Endothelial cell of umbilical vein (primary cell): ENCODE data around the gene MYO1A. TPM values are rescaled to one million over a fixed set of nuclear protein-coding genes. Genes with fewer than 3 reads are reported as not detected.

Source experiments
- BruUV-seq: library from RNA; stranded (reverse); fragments of 400-500 nt; replicated peaks from 2 replicates; lab custom pipeline; 2021; lab: Mats Ljungman, UMichigan
- CTCF ChIA-PET: fragments of 300-600, 350-600 bp; sonication (Branson Sonifier 250); formaldehyde crosslinking; loops from one replicate; lab custom pipeline; 2021; ENCODE audit warnings: antibody characterized with exemption, inconsistent platforms; lab: Charles Lee
- POLR2A ChIA-PET: fragments of 300-600, 350-600 bp; sonication (Branson Sonifier 250); formaldehyde crosslinking; loops from one replicate; lab custom pipeline; 2021; ENCODE audit warnings: antibody characterized with exemption, inconsistent platforms; lab: Charles Lee
- DNase-seq: peaks from one replicate; pipeline ENCODE4 v3.0.0-alpha.2; 2011; ENCODE audit warnings: low read depth, low spot score
- FAIRE-seq: peaks from 2 replicates; lab custom pipeline; 2011; peaks lifted over from hg19 to GRCh38; lab: Jason Lieb, UNC
- H2AFZ ChIP-seq: 2 replicates; pipeline ENCODE4 v1.6.0; 2012; ENCODE audit warnings: low read depth, low read length, control low read depth, inconsistent platforms
- H3K27ac ChIP-seq: 2 replicates; pipeline ENCODE4 v1.5.1; 2011; ENCODE audit warnings: low read depth, mild to moderate bottlenecking, control low read depth, low read length, moderate library complexity; ENCODE audit not compliant: insufficient read depth
- H3K27me3 ChIP-seq, 2 experiments: 2 replicates each; pipeline versions ENCODE4 v1.6.0 to v1.6.1; 2011; ENCODE audit warnings: low read length in 2 of 2, mixed read lengths in 1 of 2; ENCODE audit not compliant: control insufficient read depth in 2 of 2, insufficient read depth in 2 of 2
- H3K36me3 ChIP-seq, 2 experiments: 2 replicates in 1 of 2; 3 replicates in 1 of 2; pipeline ENCODE4 v1.5.1; 2011; ENCODE audit warnings: low read length in 2 of 2, mild to moderate bottlenecking in 1 of 2, moderate library complexity in 1 of 2; ENCODE audit not compliant: control insufficient read depth in 2 of 2, insufficient read depth in 2 of 2; ENCODE audit errors: extremely low read depth in 1 of 2
- H3K4me1 ChIP-seq: 3 replicates; pipeline ENCODE4 v1.5.1; 2011; ENCODE audit warnings: mild to moderate bottlenecking, low read length; ENCODE audit not compliant: control insufficient read depth, insufficient read depth; ENCODE audit errors: extremely low read depth
- H3K4me2 ChIP-seq: 2 replicates; pipeline ENCODE4 v1.6.1; 2011; ENCODE audit warnings: low read length, control low read depth, mixed read lengths; ENCODE audit not compliant: insufficient read depth
- H3K4me3 ChIP-seq, 3 experiments: fragments of 200-600 bp in 1 of 3; sonication (generic), shearing (Covaris generic) in 1 of 3; replicated peaks in 1 of 3; 2 replicates each; pipeline ENCODE4 v1.5.1; 2011 to 2016; ENCODE audit warnings: control low read depth in 3 of 3, low read length in 3 of 3, mild to moderate bottlenecking in 2 of 3, inconsistent platforms in 1 of 3, low read depth in 1 of 3, moderate library complexity in 1 of 3; ENCODE audit not compliant: insufficient read depth in 1 of 3
- H3K79me2 ChIP-seq: 2 replicates; pipeline ENCODE4 v1.6.0; 2012; ENCODE audit warnings: low read length, inconsistent platforms; ENCODE audit not compliant: control insufficient read depth, insufficient read depth
- H3K9ac ChIP-seq: replicated peaks from 2 replicates; pipeline ENCODE3; 2011; ENCODE audit warnings: low read length, control low read depth; ENCODE audit not compliant: insufficient read depth; ENCODE audit errors: extremely low read depth
- H3K9me1 ChIP-seq: replicated peaks from 3 replicates; pipeline ENCODE4 v1.6.0; 2011; ENCODE audit warnings: mild to moderate bottlenecking, low read length; ENCODE audit not compliant: control insufficient read depth, insufficient read depth; ENCODE audit errors: extremely low read depth
- H3K9me3 ChIP-seq: replicated peaks from 2 replicates; pipeline ENCODE4 v1.5.1; 2012; ENCODE audit warnings: low read length, inconsistent platforms; ENCODE audit not compliant: control insufficient read depth, insufficient read depth
- H4K20me1 ChIP-seq: replicated peaks from 2 replicates; pipeline ENCODE3; 2011; ENCODE audit warnings: mild to moderate bottlenecking, low read length; ENCODE audit not compliant: control insufficient read depth, insufficient read depth; ENCODE audit errors: extremely low read depth
- EZH2 ChIP-seq: IDR thresholded peaks from 2 replicates; pipeline ENCODE4 v1.6.1; 2012; ENCODE audit warnings: borderline replicate concordance, low read depth, mild to moderate bottlenecking, moderate library complexity, low read length, inconsistent platforms; ENCODE audit not compliant: severe bottlenecking
- FOS ChIP-seq: IDR thresholded peaks from 2 replicates; pipeline ENCODE4 v1.6.1; 2011; ENCODE audit warnings: mild to moderate bottlenecking, low read length, moderate library complexity, borderline replicate concordance; ENCODE audit not compliant: insufficient read depth
- GATA2 ChIP-seq: IDR thresholded peaks from 2 replicates; pipeline ENCODE4 v1.7.0; 2011; ENCODE audit warnings: low read depth, mild to moderate bottlenecking, moderate library complexity, mixed read lengths, low read length; ENCODE audit not compliant: insufficient read length, insufficient read depth
- JUN ChIP-seq: IDR thresholded peaks from 2 replicates; pipeline ENCODE4 v1.6.1; 2011; ENCODE audit warnings: borderline replicate concordance, low read depth; ENCODE audit not compliant: insufficient read length, insufficient read depth
- MYC ChIP-seq: IDR thresholded peaks from one replicate; pipeline ENCODE4 v1.6.1; 2011; ENCODE audit warnings: mild to moderate bottlenecking, low read depth, low read length
- POLR2A ChIP-seq: IDR thresholded peaks from 2 replicates; pipeline ENCODE4 v1.6.1; 2012; ENCODE audit warnings: low read depth, mild to moderate bottlenecking, control low read depth, low read length
- POLR2AphosphoS5 ChIP-seq: IDR thresholded peaks from 2 replicates; pipeline ENCODE4 v1.6.1; 2012; ENCODE audit warnings: low read depth, mild to moderate bottlenecking, control low read depth, low read length, moderate library complexity; ENCODE audit not compliant: insufficient read depth
- dilution Hi-C: fragments of 300-500 bp; cut with MboI; formaldehyde crosslinking; loops from one replicate; pipeline ENCODE4 v1.15.0; 2019; ENCODE audit warnings: low sequenced_read_pairs; ENCODE audit not compliant: extremely low pct_ligation_motif_present
- intact Hi-C: fragments of 100-400 bp; cut with micrococcal nuclease; formaldehyde crosslinking; loops from one replicate; pipeline ENCODE4 v1.10.0; 2022
- polyA plus RNA-seq, 4 experiments: library from polyadenylated mRNA; depleted of rRNA in 3 of 4; stranded (reverse) in 3 of 4; unstranded in 1 of 4; fragments of >200 nt; gene quantifications; 2 replicates each; pipeline versions ENCODE4 v1.2.1 to v1.2.3, GENCODE V29; 2011 to 2012; ENCODE audit warnings: missing spikeins in 1 of 4
- total RNA-seq: library from RNA; stranded (reverse); gene quantifications from 2 replicates; pipeline ENCODE4 v1.2.3, GENCODE V29; 2021
- TF ChIP-seq, protein P1 (sequence below): IDR thresholded peaks from 2 replicates; pipeline ENCODE4 v1.6.1; 2011; ENCODE audit not compliant: insufficient read depth, insufficient read length
- TF ChIP-seq, protein P2 (sequence below), 2 donors: IDR thresholded peaks; 1 replicate in 1 of 2; 2 replicates in 1 of 2; pipeline ENCODE4 v1.5.1; 2011; ENCODE audit warnings: low read length in 2 of 2, mild to moderate bottlenecking in 2 of 2, moderate library complexity in 2 of 2, control low read depth in 1 of 2, inconsistent platforms in 1 of 2, low read depth in 1 of 2; ENCODE audit not compliant: insufficient read depth in 1 of 2; ENCODE audit errors: extremely low read depth in 1 of 2

Gene MYO1A
- total and polyA plus RNA-seq, 2 donors (not counting 3 experiments of a cell fraction or from before 2014, with no cell fraction given), result not detected

DNA sequence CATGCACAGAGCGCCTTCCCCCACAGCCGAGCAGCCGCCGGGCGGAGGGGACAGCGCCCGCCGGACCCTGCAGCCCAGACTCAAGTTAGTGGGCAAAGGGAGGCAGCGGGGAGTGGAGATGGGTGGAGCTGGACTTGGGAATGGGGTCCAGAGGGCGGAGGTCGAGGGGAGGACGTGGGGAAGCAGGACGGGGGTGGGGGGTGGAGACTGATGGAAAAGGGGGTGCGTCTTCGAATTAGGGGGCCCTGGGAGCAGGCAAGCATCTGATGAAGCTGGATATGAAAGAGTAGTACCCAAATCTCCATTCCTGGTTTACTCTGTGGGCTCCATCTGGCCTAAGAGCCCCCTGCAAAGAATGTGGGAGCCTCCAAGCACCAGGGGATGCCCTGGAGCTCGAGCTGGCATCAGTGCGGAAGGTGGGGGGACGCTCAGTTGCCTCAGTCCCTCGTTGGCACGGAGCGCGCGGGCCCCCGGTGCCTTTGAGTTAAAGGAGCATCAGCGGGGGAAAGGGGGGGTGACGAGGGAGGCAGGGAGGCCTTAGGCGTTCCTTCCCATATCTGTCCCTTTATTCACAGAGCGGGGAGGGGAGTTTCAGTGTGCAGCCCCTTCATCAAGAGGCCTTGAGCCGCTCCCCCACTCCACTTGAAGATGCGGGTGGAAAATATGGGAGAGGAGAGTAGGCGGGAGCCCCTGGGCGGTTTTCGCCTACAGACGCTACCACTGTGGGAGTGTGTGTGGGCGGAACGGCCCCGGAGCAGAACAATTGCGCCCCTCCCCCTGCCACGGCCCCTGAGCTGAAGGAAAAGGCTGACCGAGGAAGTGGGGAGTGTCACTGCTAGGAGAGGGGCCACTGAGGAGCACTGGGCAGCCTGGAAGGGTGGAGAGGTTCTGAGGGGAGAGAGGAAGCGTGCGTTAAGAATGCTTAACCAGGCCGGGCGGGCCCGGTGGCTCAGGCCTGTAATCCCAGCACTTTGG is 39.6 kb upstream of the MYO1A start:
- peak overlapping the region; percentile 41 for H3K9ac ChIP-seq
- H3K4me1 ChIP-seq, result peaks cover 20% of the 10 kb centered on the region
- TF ChIP-seq MYC (no peak), POLR2A (no peak), EZH2 (no peak), JUN (no peak), POLR2AphosphoS5 (no peak), GATA2 (no peak), FOS (no peak)
- TF ChIP-seq, protein P1, sequence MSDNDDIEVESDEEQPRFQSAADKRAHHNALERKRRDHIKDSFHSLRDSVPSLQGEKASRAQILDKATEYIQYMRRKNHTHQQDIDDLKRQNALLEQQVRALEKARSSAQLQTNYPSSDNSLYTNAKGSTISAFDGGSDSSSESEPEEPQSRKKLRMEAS, result no peak
- TF ChIP-seq, protein P2, sequence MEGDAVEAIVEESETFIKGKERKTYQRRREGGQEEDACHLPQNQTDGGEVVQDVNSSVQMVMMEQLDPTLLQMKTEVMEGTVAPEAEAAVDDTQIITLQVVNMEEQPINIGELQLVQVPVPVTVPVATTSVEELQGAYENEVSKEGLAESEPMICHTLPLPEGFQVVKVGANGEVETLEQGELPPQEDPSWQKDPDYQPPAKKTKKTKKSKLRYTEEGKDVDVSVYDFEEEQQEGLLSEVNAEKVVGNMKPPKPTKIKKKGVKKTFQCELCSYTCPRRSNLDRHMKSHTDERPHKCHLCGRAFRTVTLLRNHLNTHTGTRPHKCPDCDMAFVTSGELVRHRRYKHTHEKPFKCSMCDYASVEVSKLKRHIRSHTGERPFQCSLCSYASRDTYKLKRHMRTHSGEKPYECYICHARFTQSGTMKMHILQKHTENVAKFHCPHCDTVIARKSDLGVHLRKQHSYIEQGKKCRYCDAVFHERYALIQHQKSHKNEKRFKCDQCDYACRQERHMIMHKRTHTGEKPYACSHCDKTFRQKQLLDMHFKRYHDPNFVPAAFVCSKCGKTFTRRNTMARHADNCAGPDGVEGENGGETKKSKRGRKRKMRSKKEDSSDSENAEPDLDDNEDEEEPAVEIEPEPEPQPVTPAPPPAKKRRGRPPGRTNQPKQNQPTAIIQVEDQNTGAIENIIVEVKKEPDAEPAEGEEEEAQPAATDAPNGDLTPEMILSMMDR (IDR thresholded peaks at IDR 0.05; ENCODE audit: extremely low read depth in 1 of 2, insufficient read depth in 1 of 2, low read depth in 1 of 2, low read length in 2 of 2), result no peak
- no peaks in the 10 kb centered on the region for H4K20me1 ChIP-seq
- dilution Hi-C loops, result no loop called here
- BruUV-seq, result no TSS peak
- FAIRE-seq (peak; percentile 78), DNase-seq (peak; percentile 72)
- peak overlapping the region; percentile 65 for H2AFZ ChIP-seq
- peak overlapping the region; percentile 64 for H3K4me2 ChIP-seq
- CTCF ChIA-PET, result interaction anchor here (1.1 to 14.4 kb wide), 7 partner anchors 10 to 93 kb away, joined by 3 to 158 read pairs (median 4); partner anchors contain the start of genes NEMP1 and STAT6
- peak overlapping the region; percentile 34 for H3K27ac ChIP-seq
- H3K79me2 ChIP-seq, result peaks cover 16% of the 10 kb centered on the region
- no peaks in the 10 kb centered on the region for H3K27me3 ChIP-seq
- POLR2A ChIA-PET, result interaction anchor here (0.7 to 1.5 kb wide), 2 partner anchors 20 to 39 kb away, joined by 3 read pairs; partner anchors contain the start of gene LRP1
- intact Hi-C loops, result loop anchor here (5.0 kb wide), 1 partner anchor 402 kb away; the partner anchor contains the start of gene PTGES3
- no peaks in the 10 kb centered on the region for H3K9me1 ChIP-seq
- peak overlapping the region; percentile 41 to 86 (median 49) for H3K4me3 ChIP-seq
- no peaks in the 10 kb centered on the region for H3K9me3 ChIP-seq
- peaks cover 0 to 20% of the 10 kb centered on the region in 2 experiments for H3K36me3 ChIP-seq
